Colonic mucosa (tissue), 4 donors: ENCODE measurements around the gene GKN1. TPM values are rescaled to one million over a fixed set of nuclear protein-coding genes. Genes with fewer than 3 reads are reported as not detected.

Experiments used
- DNase-seq: peaks from one replicate; pipeline ENCODE4 v3.0.0-alpha.2; 2020
- H3K27ac ChIP-seq: fragments of 200-600 bp; one replicate; pipeline ENCODE4 v1.8.0; 2021
- H3K27me3 ChIP-seq: fragments of 200-600 bp; one replicate; pipeline ENCODE4 v1.8.0; 2021
- H3K36me3 ChIP-seq: fragments of 200-600 bp; one replicate; pipeline ENCODE4 v1.8.0; 2021
- H3K4me1 ChIP-seq: fragments of 200-600 bp; one replicate; pipeline ENCODE4 v1.8.0; 2021; ENCODE audit warnings: mild to moderate bottlenecking
- H3K4me3 ChIP-seq: fragments of 200-600 bp; one replicate; pipeline ENCODE4 v1.8.0; 2021
- H3K9ac ChIP-seq, 2 donors: one replicate each; pipeline ENCODE4 v1.7.0; 2013; ENCODE audit warnings: control low read depth in 2 of 2, low read depth in 2 of 2, low read length in 2 of 2
- H3K9me3 ChIP-seq: fragments of 200-600 bp; one replicate; pipeline ENCODE4 v1.8.0; 2021
- intact Hi-C: fragments of 100-400 bp; cut with DNase I; formaldehyde crosslinking; loops from one replicate; pipeline ENCODE4 v1.14.1; 2022
- total RNA-seq, 2 donors: library from RNA; stranded (reverse); fragmentation: NEBNext Ultra II Directional in 1 of 2; extraction: Animal tissue kit (Norgen Biotek cat#: 25700) in 1 of 2; gene quantifications; one replicate each; pipeline ENCODE4 v1.2.1, GENCODE V29; 2021
- TF ChIP-seq, protein P1 (sequence below): fragments of 200-600 bp; IDR thresholded peaks from one replicate; pipeline ENCODE4 v1.8.0; 2022; ENCODE audit warnings: antibody characterized with exemption, mild to moderate bottlenecking
- donor health status: healthy.
- donor health status: DM: no; HTN: no; CAD: no.
- donor health status: DM: no; HTN: no; CAD: no.

Gene GKN1
- total RNA-seq, 2 donors from 2014 or later = not detected

DNA sequence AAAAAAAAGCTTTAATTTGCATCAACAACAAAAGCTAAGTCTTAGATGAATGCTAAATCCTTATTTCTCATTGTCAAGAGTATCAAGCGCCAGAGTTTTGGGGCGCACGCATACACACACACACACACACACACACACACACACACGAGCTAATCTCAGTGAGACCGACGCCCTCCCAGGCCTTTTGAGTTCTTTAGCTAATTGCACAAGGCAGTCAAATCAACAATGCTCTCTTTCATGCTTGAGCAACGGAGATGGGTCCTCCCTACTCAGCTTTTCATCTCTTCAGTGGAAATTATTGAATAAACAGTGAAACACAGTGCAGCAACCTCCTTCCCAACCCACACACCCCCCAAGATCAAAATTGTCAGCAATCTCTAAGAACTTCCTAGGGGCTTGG, 19.2 kb downstream of the GKN1 start:
- DNase-seq = no peak

DNA sequence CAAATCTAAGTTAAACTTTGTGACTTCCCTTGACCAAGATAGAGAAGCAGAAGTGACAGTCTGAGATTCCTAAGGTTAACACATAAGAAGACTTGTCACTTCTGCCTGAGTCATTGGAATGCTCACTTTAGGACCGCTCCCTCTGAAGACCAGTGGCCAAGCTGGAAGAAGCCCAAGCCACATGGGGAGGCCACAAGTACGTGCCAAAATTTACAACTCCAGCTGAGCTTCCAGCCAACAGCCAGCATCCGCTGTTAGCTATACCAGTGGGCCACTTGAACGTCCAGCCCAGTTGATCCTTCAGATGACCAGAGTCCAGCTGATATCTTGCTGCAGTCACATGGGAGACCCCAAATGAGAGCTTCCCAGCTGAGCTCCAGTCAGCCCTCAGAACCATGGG, 20.4 kb downstream of the GKN1 start:
- TF ChIP-seq, protein P1, sequence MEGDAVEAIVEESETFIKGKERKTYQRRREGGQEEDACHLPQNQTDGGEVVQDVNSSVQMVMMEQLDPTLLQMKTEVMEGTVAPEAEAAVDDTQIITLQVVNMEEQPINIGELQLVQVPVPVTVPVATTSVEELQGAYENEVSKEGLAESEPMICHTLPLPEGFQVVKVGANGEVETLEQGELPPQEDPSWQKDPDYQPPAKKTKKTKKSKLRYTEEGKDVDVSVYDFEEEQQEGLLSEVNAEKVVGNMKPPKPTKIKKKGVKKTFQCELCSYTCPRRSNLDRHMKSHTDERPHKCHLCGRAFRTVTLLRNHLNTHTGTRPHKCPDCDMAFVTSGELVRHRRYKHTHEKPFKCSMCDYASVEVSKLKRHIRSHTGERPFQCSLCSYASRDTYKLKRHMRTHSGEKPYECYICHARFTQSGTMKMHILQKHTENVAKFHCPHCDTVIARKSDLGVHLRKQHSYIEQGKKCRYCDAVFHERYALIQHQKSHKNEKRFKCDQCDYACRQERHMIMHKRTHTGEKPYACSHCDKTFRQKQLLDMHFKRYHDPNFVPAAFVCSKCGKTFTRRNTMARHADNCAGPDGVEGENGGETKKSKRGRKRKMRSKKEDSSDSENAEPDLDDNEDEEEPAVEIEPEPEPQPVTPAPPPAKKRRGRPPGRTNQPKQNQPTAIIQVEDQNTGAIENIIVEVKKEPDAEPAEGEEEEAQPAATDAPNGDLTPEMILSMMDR = no peak
- no peaks in the 10 kb centered on the region for H3K36me3 ChIP-seq
- H3K27ac ChIP-seq = no peak overlapping the region
- DNase-seq = no peak
- H3K4me1 ChIP-seq = no peaks in the 10 kb centered on the region
- H3K4me3 ChIP-seq = no peak overlapping the region
- H3K9ac ChIP-seq = no peak overlapping the region
- intact Hi-C loops = no loop called here
- no peaks in the 10 kb centered on the region for H3K9me3 ChIP-seq
- H3K27me3 ChIP-seq = no peaks in the 10 kb centered on the region

More for the DNA sequence above, 19.2 kb downstream of the GKN1 start:
- intact Hi-C loops = no loop called here
- Histone ChIP-seq H3K9me3 (no peaks in the 10 kb centered on the region), H3K36me3 (no peaks in the 10 kb centered on the region), H3K27me3 (no peaks in the 10 kb centered on the region), H3K4me1 (no peaks in the 10 kb centered on the region), H3K27ac (no peak overlapping the region), H3K4me3 (no peak overlapping the region), H3K9ac (no peak overlapping the region)
- TF ChIP-seq, protein P1 = no peak

DNA sequence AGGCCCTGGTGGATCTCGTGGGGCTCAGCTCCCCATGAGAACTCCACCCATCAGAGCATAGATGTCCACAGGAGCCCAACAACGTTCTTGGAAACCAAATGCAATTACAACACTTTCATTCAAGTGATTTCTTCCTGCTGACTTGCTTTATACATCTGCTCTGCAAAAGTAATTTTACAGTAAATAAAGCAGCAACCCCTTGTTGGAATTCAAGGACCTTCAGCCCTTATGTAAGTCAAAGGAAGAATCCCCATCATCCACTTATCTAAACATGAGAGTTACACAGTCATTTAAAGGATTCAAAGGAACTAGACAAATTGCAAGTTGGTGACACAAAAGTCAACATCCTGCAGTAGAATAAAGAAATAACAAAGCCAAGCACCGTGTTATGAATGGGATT, 21.5 kb downstream of the GKN1 start:
- no peak overlapping the region for H3K4me3 ChIP-seq
- DNase-seq = no peak
- no peaks in the 10 kb centered on the region for H3K4me1 ChIP-seq
- no peak overlapping the region for H3K9ac ChIP-seq
- no peaks in the 10 kb centered on the region for H3K9me3 ChIP-seq
- intact Hi-C loops = no loop called here
- no peaks in the 10 kb centered on the region for H3K27me3 ChIP-seq
- TF ChIP-seq, protein P1 = no peak
- no peaks in the 10 kb centered on the region for H3K36me3 ChIP-seq
- H3K27ac ChIP-seq = no peak overlapping the region

DNA sequence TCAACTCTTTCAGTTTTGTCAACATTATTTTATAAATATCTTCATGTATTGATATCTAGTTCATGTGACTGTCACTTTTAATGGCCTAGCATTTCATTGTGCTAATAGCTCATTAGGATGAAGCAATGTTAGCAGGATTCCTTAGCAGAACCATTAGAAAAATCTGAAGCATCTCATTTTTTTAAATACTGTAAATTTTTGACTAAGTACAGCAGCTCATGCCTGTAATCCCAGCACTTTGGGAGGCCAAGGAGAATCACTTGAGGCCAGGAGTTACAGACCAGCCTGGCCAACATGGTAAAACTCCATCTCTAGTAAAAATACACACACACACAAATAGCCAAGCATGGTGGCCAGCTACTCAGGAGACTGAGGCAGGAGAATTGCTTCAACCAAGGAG, 23.0 kb downstream of the GKN1 start:
- TF ChIP-seq, protein P1 = no peak
- H3K9ac ChIP-seq = no peak overlapping the region
- H3K4me1 ChIP-seq = no peaks in the 10 kb centered on the region
- H3K4me3 ChIP-seq = no peak overlapping the region
- intact Hi-C loops = no loop called here
- no peaks in the 10 kb centered on the region for H3K27me3 ChIP-seq
- no peak for DNase-seq
- H3K27ac ChIP-seq = no peak overlapping the region
- H3K36me3 ChIP-seq = no peaks in the 10 kb centered on the region
- H3K9me3 ChIP-seq = no peaks in the 10 kb centered on the region

DNA sequence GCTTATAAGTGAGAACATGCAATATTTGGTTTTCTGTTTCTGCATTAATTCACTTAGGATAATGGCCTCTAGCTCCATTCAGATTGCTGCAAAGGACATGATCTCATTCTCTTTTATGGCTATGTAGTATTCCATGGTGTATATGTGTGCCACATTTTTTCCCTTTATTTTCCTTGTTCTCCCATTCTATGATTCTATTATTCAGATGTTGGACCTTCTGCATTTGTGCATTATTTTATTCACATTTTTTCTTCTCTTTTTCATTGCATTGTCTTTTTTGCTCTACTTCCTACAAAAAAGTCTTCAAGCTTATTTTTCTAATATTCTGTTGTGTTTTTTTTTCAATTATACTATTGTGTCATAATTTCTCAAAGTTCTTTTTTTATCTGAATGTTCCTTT, 27.4 kb downstream of the GKN1 start:
- Histone ChIP-seq H3K4me3 (no peak overlapping the region), H3K27me3 (no peaks in the 10 kb centered on the region), H3K9ac (no peak overlapping the region), H3K27ac (no peak overlapping the region), H3K9me3 (no peaks in the 10 kb centered on the region), H3K4me1 (no peaks in the 10 kb centered on the region), H3K36me3 (no peaks in the 10 kb centered on the region)
- DNase-seq = no peak
- intact Hi-C loops = no loop called here
- TF ChIP-seq, protein P1 = no peak

DNA sequence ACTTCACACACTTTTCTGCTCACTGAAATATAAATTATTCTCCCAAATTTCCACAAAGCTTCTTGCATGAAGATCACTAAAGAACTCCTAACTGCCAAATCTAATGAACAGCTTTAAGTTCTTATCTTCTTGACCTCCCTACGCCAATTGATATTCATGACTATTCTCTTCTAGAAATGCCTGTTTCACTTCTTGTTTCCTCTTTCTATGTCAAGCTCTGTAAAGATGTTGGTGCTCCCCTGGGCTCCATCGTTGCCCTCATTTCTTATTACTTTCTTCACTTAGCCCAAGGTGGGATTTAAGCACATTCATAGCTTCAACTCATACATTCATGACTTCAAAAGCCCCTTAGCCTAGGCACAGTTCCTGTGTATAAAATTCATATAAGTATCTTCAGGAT, 29.3 kb downstream of the GKN1 start:
- Histone ChIP-seq H3K9me3 (no peaks in the 10 kb centered on the region), H3K27ac (no peak overlapping the region), H3K27me3 (no peaks in the 10 kb centered on the region), H3K4me1 (no peaks in the 10 kb centered on the region), H3K36me3 (no peaks in the 10 kb centered on the region), H3K9ac (no peak overlapping the region), H3K4me3 (no peak overlapping the region)
- intact Hi-C loops = no loop called here
- no peak for DNase-seq
- TF ChIP-seq, protein P1 = no peak
